Fibroblast of skin of right biceps (primary cell): ENCODE measurements around the gene ERAS.
A peak's percentile ranks its signal among the peaks of the same experiment; 100 is the strongest.
"Not testable (repeated sequence)": the region's sequence is repeated elsewhere in the genome, so short reads cannot be mapped to it uniquely, and the experiment has no call there.

Experiments
- DNase-seq: peaks from one replicate; pipeline ENCODE4 v3.0.0-alpha.2; 2013

ERAS gene

DNA sequence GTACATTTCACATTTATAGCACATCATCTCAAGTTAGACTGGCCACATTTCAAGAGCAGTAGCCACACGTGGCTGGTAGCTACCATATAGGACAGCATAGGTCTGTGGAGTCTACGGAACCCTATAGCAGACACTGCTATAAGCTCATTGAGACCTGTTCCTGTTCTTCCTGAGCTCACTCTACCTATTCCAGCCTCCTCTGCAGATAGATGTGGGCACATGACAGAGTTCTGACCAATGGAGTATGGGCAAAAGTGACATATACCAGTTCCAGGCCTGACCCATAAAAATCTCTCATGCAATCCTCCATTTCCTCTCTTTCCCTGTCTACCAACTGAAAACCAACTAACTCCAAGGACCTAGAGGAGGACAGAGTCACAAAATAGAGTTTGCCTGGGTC is 28.0 kb upstream of the ERAS start:
- no peak for DNase-seq

DNA sequence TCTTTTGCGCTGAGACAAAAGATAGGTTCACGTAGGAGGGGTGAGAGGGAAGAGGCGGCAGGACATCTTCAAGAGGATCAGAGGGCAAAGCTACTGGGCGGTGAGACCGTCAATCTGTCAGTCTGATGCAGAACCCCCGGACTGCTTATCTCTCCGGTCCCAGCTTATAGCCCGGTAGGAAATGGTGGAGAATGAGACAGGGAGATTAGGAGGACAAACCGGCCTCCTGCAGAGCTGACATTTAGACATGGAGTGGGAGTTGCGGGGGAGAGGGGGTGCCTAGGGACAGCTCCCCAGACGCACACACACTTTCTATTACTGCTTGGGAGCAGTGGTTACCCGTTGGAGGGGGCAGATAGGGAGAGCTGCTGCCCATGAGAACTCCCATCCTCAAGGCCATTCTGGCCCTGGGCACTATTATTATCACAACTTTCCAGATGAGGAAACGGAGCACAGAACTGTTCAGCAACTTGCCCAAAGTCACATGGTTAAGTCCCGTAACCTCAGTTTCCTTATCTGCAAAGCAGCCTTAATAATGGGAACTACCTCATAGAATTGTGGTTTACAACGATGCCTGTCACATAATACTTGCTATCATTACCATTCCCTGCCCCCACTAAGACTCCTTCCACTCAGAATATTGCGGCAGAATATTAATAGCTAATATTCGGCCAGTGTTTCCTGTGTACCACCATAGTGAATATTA is 25.6 kb upstream of the ERAS start:
- DNase-seq: no peak

GRCh38 chrX:48801280-48802088 is 24.8 kb upstream of the ERAS start, which contains the start of gene HDAC6:
Gene HDAC6, plus strand, starts transcription at chrX:48802067. Its CDS starts 626 bp downstream, at chrX:48802693.
- DNase-seq: peak; percentile 99

DNA sequence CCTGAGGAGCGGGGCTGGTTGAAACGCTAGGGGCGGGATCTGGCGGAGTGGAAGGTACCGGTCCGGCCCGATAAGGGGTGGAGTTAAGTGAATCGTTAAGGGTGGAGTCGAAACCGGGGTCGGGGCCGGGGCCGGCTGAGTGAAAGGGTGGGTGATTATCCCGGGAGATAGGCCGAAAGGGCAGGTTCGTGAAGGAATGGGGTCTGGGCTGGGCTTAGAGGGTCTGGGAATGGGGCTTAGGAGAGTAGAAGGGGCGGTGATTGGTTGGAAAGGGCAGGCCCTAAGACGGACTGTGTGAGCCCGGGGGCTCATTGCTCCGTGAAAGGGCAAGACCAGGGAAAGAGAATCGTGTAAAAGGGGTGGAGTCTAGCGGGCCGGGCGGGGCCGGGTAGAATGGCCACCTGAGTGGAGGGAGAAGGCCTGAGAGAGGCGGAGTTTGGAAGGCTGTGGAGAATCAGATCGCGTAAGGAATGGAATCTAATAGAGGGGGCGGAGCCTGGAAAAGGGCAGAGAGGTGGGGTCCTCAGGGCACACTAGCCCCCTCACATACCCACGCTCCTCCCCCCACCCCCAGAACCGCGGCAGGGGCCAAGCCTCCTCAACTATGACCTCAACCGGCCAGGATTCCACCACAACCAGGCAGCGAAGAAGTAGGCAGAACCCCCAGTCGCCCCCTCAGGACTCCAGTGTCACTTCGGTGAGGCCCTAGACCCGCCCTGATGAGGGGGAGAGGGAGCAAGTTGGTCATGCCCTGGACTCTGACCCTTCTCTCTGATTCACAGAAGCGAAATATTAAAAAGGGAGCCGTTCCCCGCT is 24.0 kb upstream of the ERAS start:
- peak; percentile 81 for DNase-seq

DNA sequence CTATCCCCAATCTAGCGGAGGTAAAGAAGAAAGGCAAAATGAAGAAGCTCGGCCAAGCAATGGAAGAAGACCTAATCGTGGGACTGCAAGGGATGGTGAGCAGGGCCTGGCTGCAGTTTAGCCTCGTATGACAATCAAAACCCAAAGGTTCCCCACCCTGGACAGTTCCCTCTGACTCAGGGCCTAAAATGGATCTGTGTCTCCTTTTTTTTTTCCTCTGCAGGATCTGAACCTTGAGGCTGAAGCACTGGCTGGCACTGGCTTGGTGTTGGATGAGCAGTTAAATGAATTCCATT is 23.5 kb upstream of the ERAS start:
- DNase-seq: no peak

DNA sequence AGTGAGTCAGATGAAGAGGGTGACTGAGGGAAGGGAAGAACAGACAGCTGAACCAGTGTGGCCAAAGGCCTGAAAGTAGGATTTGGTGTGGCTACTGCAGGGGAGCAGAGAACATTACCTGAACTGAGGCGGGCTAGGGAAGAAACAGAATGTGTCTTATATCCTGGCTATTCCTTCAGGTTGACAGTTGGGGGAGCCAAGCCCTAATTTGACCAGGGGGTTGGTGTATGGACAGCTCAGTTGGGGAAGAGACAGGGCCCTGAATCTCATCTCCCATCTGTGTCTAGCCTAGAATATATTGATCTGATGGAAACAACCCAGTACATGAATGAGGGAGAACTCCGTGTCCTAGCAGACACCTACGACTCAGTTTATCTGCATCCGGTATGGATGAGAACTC is 20.2 kb upstream of the ERAS start:
- DNase-seq: no peak

- DNase-seq: no peak
Measured at GRCh38 chrX:48813644-48814043, 12.7 kb upstream of the ERAS start.

DNA sequence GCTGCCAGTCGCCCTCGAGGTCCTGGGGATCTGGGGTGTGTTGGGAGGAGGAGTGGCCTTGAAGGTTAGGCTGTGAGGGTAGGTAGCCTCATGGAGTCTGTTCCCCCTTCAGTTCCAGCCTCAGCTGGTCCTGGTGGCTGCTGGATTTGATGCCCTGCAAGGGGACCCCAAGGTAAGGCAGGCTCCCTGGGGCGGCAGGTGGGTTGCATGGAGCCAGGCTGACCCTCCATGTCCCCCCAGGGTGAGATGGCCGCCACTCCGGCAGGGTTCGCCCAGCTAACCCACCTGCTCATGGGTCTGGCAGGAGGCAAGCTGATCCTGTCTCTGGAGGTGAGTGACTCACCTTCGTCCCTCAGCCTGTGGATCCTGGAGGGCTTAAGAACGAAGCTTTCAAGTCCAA is 11.6 kb upstream of the ERAS start:
- no peak for DNase-seq

GRCh38 chrX:48815266-48815665 is 11.0 kb upstream of the ERAS start:
- no peak for DNase-seq

- DNase-seq: no peak
Measured at GRCh38 chrX:48816014-48816810, 10.1 kb upstream of the ERAS start.

DNA sequence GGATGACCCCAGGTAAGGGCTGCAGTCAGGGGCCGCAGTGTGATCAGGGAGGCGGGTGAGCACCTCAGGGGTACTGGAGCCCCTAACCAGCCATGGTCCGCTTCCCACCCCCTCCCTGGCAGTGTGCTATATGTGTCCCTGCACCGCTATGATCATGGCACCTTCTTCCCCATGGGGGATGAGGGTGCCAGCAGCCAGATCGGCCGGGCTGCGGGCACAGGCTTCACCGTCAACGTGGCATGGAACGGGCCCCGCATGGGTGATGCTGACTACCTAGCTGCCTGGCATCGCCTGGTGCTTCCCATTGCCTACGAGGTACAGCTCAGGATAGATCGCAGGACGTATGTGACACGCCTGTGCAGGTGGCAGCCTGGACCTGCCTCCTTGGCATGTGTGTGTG is 8.2 kb upstream of the ERAS start:
- no peak for DNase-seq

- DNase-seq: no peak
Measured at GRCh38 chrX:48818866-48819265, 7.4 kb upstream of the ERAS start.

- not testable (repeated sequence) for DNase-seq
Measured at GRCh38 chrX:48819394-48819793, 6.9 kb upstream of the ERAS start.

DNA sequence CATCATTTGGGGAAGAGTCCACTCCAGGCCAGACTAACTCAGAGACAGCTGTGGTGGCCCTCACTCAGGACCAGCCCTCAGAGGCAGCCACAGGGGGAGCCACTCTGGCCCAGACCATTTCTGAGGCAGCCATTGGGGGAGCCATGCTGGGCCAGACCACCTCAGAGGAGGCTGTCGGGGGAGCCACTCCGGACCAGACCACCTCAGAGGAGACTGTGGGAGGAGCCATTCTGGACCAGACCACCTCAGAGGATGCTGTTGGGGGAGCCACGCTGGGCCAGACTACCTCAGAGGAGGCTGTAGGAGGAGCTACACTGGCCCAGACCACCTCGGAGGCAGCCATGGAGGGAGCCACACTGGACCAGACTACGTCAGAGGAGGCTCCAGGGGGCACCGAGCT is 3.3 kb upstream of the ERAS start:
- no peak for DNase-seq

DNA sequence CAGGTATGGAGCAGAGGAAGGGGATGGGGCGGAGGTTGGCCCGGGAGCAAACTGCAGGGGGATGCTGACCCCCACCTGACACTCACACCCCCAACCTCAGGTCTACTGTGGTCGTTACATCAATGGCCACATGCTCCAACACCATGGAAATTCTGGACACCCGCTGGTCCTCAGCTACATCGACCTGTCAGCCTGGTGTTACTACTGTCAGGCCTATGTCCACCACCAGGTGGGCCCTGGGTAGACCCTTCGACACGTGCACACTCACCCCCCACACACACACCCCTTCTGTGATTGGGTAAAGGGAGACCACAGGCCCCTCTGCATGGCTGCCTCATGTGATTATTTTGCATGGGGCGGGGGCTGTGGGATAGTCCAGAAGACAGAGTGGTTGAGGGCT is 2.2 kb upstream of the ERAS start:
- no peak for DNase-seq

DNA sequence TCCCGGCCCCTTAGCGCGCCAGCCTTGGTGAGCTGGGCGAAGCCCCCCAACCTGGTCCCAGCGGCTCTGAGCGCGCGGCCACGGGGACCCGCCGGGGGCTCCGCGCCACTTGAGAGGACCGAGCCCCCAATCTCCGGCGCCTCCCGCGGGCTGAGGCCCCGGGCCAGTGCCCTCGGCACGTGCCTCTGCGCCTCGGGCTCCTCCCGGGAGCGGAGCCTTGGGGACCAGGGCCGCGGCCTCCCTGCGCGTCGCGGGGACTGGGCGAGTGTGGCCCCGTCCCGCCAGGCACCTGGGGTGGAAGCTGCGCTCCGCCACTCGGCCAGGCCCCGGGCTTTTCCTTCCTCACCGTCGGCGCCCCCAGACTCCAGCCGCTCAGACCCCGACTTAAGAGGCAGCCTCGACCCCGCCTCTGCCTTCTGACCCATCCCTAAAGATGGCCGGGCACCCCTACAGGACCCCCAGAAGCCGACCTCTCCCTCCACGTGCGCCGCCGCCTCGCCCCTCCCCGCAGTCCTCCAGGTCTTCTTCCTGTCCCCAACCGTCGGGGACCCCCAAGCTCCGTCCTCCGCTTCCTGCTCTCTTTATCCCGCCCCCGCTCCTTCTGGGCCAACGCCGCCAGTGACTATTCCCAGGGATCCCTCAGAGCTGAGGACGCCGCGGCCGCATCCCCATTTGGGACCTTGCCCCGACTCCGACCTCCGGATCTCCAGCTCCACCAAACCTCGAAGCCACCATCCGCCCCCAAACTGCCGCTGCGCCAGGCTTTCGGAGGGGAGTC is 752 bp downstream of the ERAS start:
- DNase-seq: no peak

DNA sequence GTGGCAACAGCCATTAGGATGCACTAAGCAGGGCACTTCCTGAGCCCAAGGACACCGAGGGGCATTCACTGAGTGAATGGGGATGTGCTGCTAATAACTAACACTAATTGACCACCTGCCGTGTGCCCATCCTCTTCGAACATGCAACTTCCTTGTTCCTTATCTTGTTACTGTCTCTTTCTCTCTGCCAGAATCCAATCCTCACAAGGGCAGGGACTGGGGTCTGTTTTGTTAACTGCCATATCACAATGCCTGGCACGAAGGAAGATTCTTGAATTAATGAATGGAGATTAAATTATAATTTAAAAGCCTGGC is 1.3 kb downstream of the ERAS start:
- no peak for DNase-seq

DNA sequence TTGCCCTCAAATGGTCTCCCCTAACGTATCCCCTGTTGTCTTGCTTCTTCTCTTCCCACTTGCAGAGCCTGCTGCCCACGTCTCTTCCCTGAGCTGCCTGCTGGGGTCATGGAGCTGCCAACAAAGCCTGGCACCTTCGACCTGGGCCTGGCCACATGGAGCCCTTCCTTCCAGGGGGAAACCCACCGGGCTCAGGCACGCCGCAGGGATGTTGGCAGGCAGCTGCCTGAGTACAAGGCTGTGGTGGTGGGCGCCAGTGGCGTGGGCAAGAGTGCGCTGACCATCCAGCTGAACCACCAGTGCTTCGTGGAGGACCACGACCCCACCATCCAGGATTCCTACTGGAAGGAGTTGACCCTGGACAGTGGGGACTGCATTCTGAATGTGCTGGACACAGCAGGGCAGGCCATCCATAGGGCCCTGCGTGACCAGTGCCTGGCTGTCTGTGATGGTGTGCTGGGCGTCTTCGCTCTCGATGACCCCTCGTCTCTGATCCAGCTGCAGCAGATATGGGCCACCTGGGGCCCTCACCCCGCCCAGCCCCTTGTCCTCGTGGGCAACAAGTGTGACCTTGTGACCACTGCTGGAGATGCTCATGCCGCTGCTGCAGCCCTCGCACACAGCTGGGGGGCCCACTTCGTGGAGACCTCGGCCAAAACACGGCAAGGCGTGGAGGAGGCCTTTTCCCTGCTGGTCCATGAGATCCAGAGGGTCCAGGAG is 2.9 kb downstream of the ERAS start:
- DNase-seq: no peak

DNA sequence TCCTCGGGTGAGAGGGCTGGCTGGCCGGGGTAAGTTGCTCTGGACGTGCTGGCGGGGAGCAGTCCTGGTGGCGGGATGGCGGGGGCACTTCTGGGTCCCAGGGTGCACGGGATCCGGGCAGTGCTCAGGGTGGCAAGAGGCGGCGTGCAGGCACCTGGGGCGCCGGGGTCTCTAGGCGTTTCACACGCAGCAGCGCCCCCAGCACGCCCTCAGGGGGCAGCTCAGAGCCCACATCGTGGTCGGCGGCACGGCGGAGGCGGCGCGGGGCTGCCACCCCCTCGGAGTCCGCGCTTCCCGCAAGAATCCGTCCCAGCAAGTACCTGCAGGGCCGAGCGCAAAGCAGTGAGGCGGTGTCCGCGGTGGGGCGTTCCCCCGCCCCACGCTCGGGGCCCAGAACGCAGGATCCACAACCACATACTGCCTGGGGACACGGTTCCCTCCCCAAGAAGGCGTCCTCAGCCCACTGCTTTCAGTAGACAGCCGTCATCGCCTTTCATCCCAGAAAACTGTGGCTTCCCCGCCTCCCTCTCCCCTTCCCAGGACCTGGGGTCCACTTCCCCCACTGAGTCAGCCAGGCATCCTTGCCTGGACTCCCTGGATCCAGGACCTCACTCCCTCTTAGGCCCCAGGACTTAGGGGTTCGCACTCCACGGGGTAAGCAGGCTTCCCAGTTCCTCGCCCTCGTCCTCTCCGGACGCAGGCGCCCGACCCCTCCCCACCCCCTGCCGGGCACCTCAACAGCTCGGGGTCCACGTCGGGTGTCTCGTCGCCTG is 5.0 kb downstream of the ERAS start:
- no peak for DNase-seq

DNA sequence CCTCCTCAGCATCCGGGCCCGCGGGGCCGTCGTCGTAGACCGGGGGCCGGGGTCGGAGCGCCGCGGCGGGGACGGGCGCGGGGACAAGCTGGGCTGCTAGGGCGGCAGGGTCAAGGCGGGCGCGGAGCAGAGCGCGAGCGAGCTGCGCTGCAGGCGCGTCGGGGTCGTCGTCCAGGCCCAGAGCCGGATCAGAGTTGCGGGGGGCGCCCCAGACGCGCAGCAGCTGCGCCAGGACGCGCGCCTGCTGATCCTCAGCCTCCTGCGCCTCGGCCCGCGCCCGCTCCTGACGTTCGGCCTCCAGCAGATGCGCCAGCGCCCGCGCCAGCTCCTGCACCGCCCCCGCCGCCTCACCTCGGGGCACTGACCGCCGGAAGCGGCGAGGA is 5.6 kb downstream of the ERAS start:
- no peak for DNase-seq
